A673 (cell line): Measurements from ENCODE around the gene ASPG.

ENCODE experiments used
- EZH2 ChIP-seq: fragments of 200-600 bp; sonication (generic); IDR thresholded peaks from 2 replicates; pipeline ENCODE4 v1.6.1; 2017; ENCODE audit warnings: borderline replicate concordance, low read depth, mild to moderate bottlenecking, mixed read lengths, antibody characterized with exemption, low read length; ENCODE audit not compliant: poor library complexity, severe bottlenecking
- TF ChIP-seq, protein P1 (sequence below): fragments of 300-800, 200-600 bp; sonication (generic); conservative IDR thresholded peaks from 2 replicates; pipeline ENCODE4 v1.5.1; 2017; ENCODE audit warnings: low read depth, mild to moderate bottlenecking, antibody characterized with exemption, low read length, moderate library complexity, mixed read lengths

- TF ChIP-seq, protein P1, sequence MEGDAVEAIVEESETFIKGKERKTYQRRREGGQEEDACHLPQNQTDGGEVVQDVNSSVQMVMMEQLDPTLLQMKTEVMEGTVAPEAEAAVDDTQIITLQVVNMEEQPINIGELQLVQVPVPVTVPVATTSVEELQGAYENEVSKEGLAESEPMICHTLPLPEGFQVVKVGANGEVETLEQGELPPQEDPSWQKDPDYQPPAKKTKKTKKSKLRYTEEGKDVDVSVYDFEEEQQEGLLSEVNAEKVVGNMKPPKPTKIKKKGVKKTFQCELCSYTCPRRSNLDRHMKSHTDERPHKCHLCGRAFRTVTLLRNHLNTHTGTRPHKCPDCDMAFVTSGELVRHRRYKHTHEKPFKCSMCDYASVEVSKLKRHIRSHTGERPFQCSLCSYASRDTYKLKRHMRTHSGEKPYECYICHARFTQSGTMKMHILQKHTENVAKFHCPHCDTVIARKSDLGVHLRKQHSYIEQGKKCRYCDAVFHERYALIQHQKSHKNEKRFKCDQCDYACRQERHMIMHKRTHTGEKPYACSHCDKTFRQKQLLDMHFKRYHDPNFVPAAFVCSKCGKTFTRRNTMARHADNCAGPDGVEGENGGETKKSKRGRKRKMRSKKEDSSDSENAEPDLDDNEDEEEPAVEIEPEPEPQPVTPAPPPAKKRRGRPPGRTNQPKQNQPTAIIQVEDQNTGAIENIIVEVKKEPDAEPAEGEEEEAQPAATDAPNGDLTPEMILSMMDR: no peak
- no peak for TF ChIP-seq EZH2
These were observed 11.7 kb upstream of the ASPG start for GRCh38 chr14:104073764-104074163.
